Neuron (in vitro differentiated cells): ENCODE data around the gene LDLRAP1.
"Not testable (repeated sequence)": the region's sequence is repeated elsewhere in the genome, so short reads cannot be mapped to it uniquely, and the experiment has no call there.

Source experiments
- H2AFZ ChIP-seq: one replicate; pipeline ENCODE4 v1.6.1; 2013; ENCODE audit warnings: low read depth, mild to moderate bottlenecking, inconsistent platforms, low read length, moderate library complexity
- H3K27me3 ChIP-seq: one replicate; pipeline ENCODE4 v1.6.1; 2013; ENCODE audit warnings: low read length; ENCODE audit not compliant: insufficient read depth
- H3K36me3 ChIP-seq: one replicate; pipeline ENCODE4 v1.6.1; 2013; ENCODE audit warnings: low read length; ENCODE audit not compliant: insufficient read depth
- H3K4me1 ChIP-seq: one replicate; pipeline ENCODE4 v1.6.1; 2013; ENCODE audit warnings: low read length; ENCODE audit not compliant: insufficient read depth
- H3K4me3 ChIP-seq: 2 replicates; pipeline ENCODE4 v1.5.1; 2013; ENCODE audit warnings: mild to moderate bottlenecking, low read length, moderate library complexity
- H3K9me3 ChIP-seq: one replicate; pipeline ENCODE4 v1.6.1; 2013; ENCODE audit warnings: low read length

LDLRAP1 gene

GRCh38 chr1:25588786-25589185, 45.4 kb downstream of the LDLRAP1 start:
- H3K4me1 ChIP-seq, H3K4me3 ChIP-seq, H2AFZ ChIP-seq, H3K27me3 ChIP-seq, H3K36me3 ChIP-seq, H3K9me3 ChIP-seq: not testable (repeated sequence)

- H3K9me3 ChIP-seq: no peaks in the 10 kb centered on the region
- H2AFZ ChIP-seq: no peak overlapping the region
- no peaks in the 10 kb centered on the region for H3K36me3 ChIP-seq
- H3K4me1 ChIP-seq: peaks cover 4% of the 10 kb centered on the region
- H3K27me3 ChIP-seq: peaks cover 3% of the 10 kb centered on the region
- H3K4me3 ChIP-seq: no peak overlapping the region
These were observed 46.9 kb downstream of the LDLRAP1 start for GRCh38 chr1:25590096-25590824.

GRCh38 chr1:25593861-25594260, 50.5 kb downstream of the LDLRAP1 start:
- no peaks in the 10 kb centered on the region for H3K36me3 ChIP-seq
- H3K4me1 ChIP-seq: no peaks in the 10 kb centered on the region
- no peak overlapping the region for H3K4me3 ChIP-seq
- H3K9me3 ChIP-seq: no peaks in the 10 kb centered on the region
- peaks cover 10% of the 10 kb centered on the region for H3K27me3 ChIP-seq
- no peak overlapping the region for H2AFZ ChIP-seq

GRCh38 chr1:25594971-25595370, 51.6 kb downstream of the LDLRAP1 start:
- H3K27me3 ChIP-seq: peaks cover 10% of the 10 kb centered on the region
- H3K9me3 ChIP-seq: no peaks in the 10 kb centered on the region
- H3K4me1 ChIP-seq: no peaks in the 10 kb centered on the region
- no peak overlapping the region for H2AFZ ChIP-seq
- H3K36me3 ChIP-seq: no peaks in the 10 kb centered on the region
- H3K4me3 ChIP-seq: no peak overlapping the region

- not testable (repeated sequence) for H2AFZ ChIP-seq, H3K4me1 ChIP-seq, H3K4me3 ChIP-seq, H3K36me3 ChIP-seq, H3K27me3 ChIP-seq, H3K9me3 ChIP-seq
These were observed 53.2 kb downstream of the LDLRAP1 start for GRCh38 chr1:25596641-25597040.

DNA sequence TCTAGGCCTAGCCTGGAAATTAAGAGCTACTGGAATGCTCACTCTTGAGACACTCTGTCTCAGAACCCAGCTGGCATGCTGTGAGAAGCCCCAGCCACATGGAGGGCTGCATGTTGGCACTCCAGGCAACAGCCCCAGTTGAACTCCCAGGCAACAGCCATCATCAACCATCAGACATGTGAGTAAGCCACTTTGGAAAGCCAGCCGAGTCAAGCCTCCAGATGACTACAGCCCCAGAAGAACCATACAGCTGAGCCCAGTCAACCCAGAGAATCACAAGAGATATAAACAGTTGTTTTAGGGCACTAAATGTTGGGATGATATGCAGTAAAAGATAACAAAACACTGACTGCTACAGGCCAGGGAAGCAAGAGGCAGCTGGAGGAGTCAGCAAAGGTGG, 55.5 kb downstream of the LDLRAP1 start:
- no peak overlapping the region for H2AFZ ChIP-seq
- H3K9me3 ChIP-seq: no peaks in the 10 kb centered on the region
- H3K27me3 ChIP-seq: peaks cover 7% of the 10 kb centered on the region
- no peak overlapping the region for H3K4me3 ChIP-seq
- H3K36me3 ChIP-seq: no peaks in the 10 kb centered on the region
- H3K4me1 ChIP-seq: no peaks in the 10 kb centered on the region

GRCh38 chr1:25599969-25600610, 56.7 kb downstream of the LDLRAP1 start:
- H3K4me1 ChIP-seq: no peaks in the 10 kb centered on the region
- H3K36me3 ChIP-seq: no peaks in the 10 kb centered on the region
- H2AFZ ChIP-seq: no peak overlapping the region
- peaks cover 7% of the 10 kb centered on the region for H3K27me3 ChIP-seq
- H3K9me3 ChIP-seq: no peaks in the 10 kb centered on the region
- H3K4me3 ChIP-seq: no peak overlapping the region

DNA sequence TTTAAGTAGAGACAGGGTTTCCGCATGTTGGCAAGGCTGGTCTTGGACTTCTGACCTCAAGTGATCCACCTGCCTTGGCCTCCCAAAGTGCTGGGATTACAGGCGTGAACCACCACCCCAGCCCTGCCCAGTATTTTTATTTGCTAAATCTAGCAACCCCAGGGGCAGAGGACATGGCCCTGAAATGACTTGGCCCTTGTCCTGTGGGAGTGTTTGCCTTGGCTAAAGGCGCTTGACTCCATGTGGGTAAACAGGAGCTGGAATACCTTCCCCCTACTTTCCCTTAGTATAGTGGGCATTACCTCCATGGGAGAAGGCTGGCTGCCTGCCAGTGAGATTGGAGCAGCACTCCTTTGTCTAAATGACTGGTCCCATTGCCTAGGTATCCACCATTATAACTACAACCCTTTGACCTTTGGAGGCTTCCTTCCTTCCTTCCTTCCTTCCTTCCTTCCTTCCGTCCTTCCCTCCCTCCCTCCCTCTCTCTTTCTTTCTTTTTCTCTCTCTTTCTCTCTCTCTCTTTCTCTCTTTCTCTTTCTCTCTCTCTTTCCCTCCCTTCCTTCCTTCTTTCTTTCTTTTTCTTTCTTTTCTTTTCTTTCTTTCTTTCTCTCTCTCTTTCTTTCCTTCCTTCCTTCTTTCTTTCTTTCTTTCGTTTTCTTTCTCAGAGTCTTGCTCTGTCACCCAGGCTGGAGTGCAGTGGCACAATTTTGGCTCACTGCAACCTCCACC, 57.7 kb downstream of the LDLRAP1 start:
- not testable (repeated sequence) for H3K27me3 ChIP-seq, H3K4me1 ChIP-seq, H3K9me3 ChIP-seq, H3K4me3 ChIP-seq, H3K36me3 ChIP-seq, H2AFZ ChIP-seq

DNA sequence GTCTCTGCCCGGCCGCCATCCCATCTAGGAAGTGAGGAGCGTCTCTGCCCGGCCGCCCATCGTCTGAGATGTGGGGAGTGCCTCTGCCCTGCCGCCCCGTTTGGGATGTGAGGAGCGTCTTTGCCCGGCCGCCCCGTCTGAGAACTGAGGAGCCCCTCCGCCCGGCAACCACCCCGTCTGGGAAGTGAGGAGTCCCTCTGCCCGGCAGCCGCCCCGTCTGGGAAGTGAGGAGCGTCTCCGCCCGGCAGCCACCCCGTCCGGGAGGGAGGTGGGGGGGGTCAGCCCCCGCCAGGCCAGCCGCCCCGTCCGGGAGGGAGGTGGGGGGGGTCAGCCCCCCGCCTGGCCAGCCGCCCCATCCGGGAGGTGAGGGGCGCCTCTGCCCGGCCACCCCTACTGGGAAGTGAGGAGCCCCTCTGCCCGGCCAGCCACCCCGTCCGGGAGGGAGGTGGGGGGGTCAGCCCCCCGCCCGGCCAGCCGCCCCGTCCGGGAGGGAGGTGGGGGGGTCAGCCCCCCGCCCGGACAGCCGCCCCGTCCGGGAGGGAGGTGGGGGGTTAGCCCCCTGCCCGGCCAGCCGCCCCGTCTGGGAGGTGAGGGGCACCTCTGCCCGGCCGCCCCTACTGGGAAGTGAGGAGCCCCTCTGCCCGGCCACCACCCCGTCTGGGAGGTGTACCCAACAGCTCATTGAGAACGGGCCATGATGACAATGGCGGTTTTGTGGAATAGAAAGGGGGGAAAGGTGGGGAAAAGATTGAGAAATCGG, 60.6 kb downstream of the LDLRAP1 start:
- H3K4me1 ChIP-seq, H2AFZ ChIP-seq, H3K4me3 ChIP-seq: not testable (repeated sequence)

DNA sequence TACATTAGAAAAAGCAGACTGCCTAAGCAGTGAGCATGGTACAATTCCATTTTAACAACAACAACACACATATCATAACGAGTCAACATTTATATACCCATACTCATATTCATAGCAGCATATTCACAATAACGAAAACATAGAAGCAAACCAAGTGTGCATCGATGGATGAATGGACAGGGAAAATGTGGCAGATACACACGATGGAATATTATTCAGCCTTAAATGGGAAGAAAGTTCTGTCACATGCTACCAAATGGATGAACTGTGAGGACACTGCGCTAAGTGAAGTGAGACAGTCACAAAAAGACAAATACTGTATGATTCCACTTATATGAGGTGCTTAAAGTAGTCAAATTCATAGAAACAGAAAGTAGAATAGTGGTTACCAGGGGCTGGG, 63.7 kb downstream of the LDLRAP1 start:
- H3K9me3 ChIP-seq: no peaks in the 10 kb centered on the region
- no peaks in the 10 kb centered on the region for H3K27me3 ChIP-seq
- H2AFZ ChIP-seq: no peak overlapping the region
- no peaks in the 10 kb centered on the region for H3K36me3 ChIP-seq
- peaks cover 6% of the 10 kb centered on the region for H3K4me1 ChIP-seq
- no peak overlapping the region for H3K4me3 ChIP-seq

More for the DNA sequence above, 60.6 kb downstream of the LDLRAP1 start:
- H3K9me3 ChIP-seq, H3K36me3 ChIP-seq, H3K27me3 ChIP-seq: not testable (repeated sequence)

GRCh38 chr1:25608488-25609178, 65.2 kb downstream of the LDLRAP1 start:
- H3K27me3 ChIP-seq: no peaks in the 10 kb centered on the region
- H3K9me3 ChIP-seq: no peaks in the 10 kb centered on the region
- H3K4me3 ChIP-seq: no peak overlapping the region
- peaks cover 6% of the 10 kb centered on the region for H3K4me1 ChIP-seq
- no peak overlapping the region for H2AFZ ChIP-seq
- H3K36me3 ChIP-seq: no peaks in the 10 kb centered on the region

DNA sequence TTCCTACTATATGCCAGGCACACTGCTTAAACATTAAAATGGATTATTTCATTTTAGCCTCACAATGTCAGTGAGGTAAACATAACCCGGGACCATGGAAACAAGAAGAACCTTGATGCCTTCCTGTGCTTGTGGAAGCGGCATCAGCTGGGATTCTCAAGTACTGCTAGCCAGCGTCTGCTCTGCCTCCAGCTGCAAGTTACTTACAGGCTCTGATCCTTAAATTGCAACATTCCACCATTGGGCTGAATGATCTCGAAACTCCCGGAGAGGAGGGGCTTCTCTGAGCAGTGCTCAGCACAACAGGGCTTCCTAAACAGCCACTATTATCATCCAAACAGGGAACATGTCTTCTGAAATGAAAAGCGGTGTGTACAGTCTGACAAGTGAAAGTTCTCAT, 66.5 kb downstream of the LDLRAP1 start:
- H2AFZ ChIP-seq: no peak overlapping the region
- peaks cover 6% of the 10 kb centered on the region for H3K4me1 ChIP-seq
- H3K36me3 ChIP-seq: no peaks in the 10 kb centered on the region
- no peaks in the 10 kb centered on the region for H3K9me3 ChIP-seq
- no peak overlapping the region for H3K4me3 ChIP-seq
- H3K27me3 ChIP-seq: no peaks in the 10 kb centered on the region
